Measurements from ENCODE around the gene CACUL1.
"Not testable (repeated sequence)": the region's sequence is repeated elsewhere in the genome, so short reads cannot be mapped to it uniquely, and the experiment has no call there.

Gene CACUL1

DNA sequence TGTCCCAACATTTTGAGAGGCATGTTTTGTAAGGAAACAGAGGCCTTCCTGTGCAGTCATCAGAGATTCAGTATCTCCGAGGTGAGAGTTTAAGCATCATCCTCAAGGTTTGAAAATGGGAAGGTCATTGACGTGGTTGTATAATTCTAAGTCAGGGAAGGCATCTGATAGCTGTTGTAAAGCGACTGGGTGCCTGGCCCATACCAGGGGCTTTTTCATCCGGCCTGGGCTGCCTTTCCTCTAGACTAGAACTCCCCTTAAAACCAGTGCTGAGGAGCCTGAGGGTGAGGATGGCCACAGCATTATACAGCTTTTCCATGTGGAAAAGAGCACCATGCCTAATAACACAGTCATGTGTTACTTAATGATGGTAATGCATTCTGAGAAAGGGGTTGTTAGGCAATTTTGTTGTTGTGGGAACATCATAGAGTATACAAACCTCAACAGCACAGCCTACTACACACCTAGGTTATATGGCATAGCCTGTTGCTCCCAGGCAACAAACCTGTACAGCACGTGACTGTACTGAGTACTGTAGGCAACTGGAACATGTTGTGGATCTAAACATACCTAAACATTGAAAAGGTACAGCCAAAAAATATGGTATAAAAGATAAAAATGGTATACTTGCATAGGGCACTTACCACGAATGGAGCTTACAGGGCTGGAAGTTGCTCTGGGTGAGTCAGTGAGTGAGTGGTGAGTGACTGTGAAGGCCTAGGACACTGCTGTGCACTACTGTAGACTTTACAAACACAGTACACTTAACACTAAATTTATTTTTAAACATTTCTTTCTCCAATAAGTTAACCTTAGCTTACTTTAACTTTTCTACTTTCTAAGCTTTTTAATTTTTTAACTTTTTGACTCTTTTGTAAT lies 13.5 kb upstream of the CACUL1 start:
- no peak for DNase-seq

DNA sequence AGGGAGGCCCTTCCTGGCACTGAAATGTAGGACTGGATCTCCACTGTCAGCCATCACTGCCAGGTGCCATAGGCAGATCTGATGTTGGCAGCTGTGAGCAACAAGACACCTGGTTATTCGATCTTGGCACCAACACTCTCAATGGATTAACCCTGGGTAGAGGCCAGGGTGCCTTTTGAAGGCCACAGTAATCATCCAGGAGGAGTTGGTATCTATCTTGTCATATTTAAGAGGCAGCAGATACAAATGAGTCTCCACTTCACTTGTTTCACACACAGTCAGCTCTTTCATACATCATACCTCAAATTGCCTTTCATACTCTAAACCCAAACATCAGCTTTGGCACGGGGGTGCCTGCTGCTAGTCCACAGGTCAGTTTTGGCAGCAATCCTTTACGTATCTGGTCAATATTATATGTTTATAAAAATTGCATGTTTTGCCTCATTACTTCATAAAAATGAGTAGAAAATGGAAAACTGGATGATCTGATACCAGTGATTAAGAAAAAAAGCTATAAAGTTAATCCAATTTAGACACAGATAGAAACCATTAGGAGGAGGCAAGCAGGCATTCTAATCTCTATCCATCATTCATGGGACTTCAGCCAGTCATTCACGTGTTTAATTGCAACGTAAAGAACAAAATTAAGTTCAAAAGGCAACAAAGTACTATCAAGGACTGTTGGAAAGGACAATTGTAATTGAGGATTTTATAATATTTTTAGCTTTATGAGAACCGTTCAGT lies 12.7 kb upstream of the CACUL1 start:
- no peak for DNase-seq

DNA sequence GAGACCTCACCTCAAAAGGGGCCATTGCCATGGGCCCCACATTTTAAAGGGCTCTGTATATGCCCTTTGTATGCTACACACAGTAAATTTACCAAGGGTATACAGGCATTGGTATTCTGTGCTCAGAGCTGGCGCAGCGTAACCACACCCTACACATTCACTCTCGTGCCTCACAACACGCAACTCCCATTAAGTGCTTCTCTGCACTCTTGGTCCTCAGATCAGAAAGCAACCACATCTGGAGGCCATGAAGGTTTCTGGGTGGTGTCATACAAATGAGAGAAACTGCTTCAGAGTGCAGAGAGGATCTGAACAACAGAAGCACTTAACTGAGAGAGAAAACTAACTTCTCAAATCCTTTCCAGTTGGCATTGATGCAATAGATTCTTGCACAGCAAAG lies 9.4 kb upstream of the CACUL1 start:
- DNase-seq = no peak

DNA sequence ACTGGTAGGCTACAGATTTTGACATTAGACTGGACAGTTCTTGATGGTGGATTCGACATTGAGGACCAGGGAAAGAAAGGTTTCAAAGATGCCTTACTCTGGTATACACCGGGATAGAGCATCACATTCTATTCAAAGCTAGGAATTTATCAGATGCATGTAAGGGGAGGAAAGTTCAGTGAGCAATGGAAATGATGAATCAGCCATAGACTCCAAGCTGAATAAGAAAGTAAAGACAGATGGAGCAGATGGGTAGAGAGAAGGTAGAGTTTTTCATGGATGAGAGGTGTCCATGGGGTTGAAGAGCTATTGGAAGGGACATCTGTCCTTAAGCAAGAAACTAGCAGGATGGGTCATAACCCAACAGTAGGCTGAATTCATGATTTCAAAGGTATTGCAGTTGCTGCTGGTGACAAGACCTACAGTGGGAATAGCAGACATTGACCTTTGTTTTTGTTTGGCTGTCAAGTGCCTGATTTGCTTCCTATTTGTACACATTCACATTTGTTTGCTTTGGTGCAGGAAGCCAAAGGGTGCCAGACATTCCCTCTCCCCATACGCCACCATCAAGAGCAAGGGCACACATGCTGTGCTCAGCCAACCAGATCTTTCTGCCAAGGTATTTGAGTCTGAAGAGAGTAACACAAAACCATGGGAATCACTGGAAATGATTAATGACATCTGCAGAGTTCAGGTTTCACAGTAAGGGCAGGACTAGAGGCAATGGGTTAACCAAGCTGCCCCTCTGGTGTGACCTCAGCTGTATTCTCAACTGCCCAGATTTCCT lies 8.6 kb upstream of the CACUL1 start:
- DNase-seq = no peak

DNA sequence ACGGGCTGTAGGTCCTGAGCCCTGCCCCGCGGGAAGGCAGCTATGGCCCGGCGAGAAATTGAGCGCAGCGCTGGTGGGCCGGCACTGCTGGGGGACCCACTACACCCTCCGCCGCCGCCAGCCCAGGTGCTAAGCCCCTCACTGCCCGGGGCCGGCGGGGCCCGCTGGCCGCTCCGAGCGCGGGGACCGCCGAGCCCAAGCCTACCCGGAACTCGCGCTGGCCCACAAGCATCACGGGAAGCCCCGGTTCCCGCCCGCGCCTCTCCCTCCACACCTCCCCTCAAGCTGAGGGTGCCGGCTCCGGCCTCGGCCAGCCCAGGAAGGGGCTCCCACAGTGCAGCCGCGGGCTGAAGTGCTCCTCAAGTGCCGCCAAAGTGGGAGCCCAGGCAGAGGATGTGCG lies 5.5 kb upstream of the CACUL1 start:
- DNase-seq = no peak

DNA sequence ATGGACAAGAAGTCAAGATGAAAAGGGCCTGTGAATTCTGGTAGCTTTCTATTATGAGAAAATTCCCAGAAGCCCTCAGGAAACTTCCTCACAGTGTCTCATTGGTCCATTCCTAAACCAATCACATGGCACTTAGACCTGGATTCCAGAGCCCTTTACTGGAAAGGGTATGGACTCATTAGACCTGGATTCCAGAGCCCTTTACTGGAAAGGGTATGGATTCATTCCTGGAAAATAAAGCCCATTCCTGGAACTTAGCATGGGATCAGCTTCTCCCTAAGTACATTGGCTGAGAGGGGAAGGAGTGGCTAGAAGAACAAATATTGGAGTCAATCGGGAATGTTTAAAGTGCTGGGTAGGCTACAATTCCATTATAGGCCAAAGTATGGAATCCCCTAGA lies 3.7 kb upstream of the CACUL1 start:
- no peak for DNase-seq

DNA sequence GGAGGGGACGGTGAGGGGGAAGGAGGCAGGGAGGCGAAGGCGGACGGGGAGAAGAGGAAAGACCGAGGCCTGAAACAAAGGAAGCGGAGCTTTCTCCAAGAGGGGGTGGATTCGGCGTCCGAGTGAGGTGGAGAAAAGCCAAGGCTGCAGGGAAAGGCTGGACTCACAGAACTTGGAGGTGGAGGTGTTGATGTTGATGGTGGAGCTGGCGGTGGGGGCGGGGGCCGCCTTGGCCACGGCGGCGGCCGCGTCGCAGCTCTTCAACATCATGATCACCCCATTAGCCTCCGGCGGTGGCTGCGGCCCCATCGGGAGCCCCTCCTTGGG lies 578 bp downstream of the CACUL1 start:
- DNase-seq = no peak

DNA sequence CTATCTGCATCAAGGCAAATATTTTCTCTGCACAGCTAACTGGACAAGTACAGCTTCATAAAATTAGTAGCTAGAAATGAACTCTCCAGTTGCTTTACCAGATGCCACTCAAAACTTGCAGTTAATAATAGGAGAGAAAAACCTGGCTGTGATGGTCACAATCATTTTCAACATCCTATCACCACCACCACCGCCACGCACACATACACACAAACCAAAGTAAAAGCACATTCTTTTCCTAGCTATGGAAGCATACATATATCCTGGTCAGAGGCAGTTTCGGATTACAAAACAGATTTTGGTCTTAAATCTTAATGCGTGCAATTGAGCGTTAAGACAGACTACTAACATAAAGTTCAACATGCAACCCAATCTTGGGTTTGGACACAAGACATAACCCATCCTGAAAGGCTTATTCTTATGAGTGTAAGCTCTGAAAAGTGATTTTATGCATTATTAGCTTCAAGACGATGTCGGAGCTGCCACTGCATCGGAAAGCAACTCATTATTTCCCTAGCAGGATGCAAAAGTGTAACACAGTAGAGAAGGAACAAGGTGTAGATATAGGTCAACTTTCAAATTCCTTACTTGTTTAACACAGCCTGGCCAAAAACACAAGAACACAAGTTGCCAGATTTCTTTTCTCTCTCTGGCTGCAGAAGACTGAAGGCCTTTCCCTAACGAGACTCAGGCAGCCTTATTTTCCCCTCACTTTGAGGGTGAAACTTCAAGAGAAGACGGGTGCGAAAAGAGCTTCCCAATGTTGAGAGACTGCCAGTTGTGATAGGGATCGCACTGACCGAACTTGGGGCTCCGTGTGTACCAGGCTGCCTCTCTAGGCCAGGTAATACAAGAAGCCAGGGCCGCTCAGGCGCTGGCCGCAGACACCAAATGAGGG lies 1.2 kb downstream of the CACUL1 start:
- DNase-seq = no peak

DNA sequence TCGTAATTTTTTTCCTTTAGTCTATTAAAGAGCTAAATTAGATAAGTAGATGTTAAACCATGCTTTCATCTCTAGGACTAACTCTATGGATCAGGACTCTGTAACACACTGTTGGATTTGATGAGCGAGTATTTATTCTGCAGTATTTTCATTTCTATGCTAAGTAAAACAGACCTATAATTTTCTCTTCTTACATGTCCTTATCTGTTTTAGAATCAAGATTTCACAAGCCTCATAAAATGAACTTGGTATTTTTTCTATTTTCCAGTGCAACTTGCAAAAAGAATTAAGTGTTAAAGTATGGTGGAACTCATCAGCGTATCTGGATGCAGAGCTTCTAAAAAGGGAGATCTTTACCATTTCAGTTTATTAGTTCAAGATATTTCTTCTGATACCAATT lies 2.4 kb downstream of the CACUL1 start:
- DNase-seq = no peak

DNA sequence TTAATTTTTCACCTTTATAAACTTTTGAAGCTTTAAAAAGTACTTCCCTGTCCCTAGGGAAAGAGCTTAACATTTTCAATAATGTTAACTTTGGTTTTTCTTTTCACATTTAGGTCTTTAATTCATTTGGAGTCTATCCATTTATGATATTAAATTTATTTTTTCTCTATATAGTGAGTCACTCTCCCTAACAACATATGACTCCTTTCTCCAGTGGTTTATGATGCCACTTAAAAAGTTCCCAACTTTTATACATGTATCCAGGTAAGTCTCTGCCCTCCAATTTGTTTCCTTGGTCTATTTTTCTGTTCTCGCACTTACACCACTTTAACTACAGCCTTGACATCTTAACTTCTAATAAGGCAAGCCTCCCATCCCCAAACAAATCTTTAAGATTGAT lies 3.5 kb downstream of the CACUL1 start:
- no peak for DNase-seq

DNA sequence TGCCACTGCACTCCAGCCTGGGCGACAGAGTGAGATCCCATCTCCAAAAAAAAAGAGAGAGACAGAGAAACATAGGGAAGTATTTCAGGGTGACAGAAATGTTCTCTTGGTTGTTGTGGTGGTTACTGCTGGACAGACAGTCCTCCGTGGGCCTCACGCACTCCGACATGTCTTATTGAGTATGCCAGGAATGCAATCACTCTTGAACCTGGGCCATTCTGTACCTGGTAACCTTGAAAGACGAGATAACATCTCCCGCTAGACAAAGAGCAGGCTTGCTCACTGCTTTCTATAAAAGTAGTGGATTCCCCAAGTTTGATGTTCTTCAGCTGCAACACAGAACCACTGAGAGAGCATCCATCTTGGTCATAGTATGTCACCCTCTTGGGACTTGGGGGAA lies 6.7 kb downstream of the CACUL1 start:
- DNase-seq = no peak

DNA sequence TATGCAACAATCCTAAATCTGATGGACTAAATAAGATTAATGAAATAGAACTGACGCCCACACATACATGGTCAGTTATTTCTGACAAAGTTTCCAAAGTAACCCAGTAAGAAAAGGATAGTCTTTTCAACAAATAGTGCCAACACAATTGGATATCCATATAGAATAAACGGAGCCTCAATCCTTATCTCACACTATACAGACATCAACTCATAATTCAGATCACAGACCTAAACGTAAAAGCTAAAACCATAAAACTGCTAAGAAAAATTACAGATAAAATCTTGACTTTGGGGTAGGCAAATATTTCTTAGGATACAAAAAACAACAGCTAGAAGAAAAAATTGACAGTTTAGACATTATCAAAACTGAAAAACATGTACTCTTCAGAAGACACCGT lies 8.5 kb downstream of the CACUL1 start:
- DNase-seq = no peak

DNA sequence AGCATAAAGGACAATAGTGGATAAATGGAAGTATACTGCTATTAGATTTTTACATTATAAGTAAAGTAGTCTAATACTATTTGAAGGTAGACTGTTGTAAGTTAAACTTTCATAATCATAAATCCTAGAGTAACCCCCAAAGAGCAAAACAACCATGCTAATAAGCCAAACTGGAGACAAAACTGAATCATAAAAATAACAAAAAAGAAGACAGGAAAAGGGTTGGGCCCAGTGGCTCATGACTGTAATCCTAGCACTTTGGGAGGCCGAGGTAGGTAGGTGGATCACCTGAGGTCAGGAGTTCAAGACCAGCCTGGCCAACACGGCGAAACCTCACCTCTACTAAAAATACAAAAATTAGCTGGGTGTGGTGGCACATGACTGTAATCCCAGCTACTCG lies 9.7 kb downstream of the CACUL1 start:
- no peak for DNase-seq

DNA sequence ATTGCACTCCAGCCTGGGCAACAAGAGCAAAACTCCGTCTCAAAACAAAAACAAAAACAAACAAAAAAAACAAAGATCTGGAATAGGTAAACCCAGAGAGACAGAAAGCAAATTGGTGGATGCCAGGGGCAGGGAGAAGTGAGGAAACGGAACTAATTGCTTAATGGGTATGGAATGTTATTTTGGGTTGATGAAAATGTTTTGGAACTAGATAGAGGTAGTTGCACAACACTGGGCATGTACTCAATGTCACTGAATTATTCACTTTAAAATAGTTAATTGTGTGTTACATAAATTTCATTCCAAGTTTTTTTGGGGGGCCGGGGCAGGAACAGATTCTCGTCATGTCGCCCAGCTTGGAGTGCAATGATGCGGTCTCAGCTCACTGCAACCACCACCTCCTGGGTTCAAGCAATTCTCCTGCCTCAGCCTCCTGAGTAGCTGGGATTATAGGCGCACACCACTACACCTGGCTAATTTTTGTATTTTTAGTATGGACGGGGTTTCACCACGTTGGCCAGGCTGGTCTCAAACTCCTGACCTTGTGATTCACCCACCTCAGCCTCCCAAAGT lies 10.3 kb downstream of the CACUL1 start:
- DNase-seq = not testable (repeated sequence)

DNA sequence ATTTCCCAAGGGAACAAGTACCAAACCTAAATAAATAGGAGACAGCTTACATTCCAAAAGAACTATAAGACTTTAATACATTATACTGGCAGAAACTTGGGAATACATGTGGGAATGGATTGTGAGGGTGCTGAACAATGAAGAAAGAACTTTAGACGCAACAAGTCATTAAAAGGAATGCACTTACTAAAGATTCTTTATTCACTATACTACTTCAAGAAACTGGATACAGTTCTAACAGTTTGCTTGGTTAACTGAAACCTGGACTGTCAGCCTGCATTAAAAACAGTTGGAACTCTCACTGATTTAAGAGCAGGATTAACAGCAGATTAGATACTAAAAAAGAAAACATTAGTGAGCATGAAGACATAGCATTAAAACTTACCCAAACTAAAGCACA lies 12.0 kb downstream of the CACUL1 start:
- DNase-seq = no peak

DNA sequence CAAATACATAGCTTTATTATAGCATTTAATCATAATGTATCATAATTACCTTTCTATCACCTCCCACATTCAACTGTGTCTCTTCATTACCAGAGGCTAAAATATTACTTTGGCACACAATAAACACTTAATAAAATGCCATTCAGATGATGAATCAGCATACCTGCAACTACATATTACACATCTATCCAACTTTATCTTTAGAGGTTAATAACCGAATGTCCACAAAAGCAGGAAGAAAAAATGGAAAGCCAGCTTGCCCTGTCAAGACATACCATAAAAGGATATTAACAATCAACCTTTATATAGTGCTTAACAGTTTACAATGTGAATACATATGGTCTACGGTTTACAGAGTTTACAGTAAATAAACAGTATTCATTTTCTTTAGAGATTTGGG lies 12.7 kb downstream of the CACUL1 start:
- no peak for DNase-seq

DNA sequence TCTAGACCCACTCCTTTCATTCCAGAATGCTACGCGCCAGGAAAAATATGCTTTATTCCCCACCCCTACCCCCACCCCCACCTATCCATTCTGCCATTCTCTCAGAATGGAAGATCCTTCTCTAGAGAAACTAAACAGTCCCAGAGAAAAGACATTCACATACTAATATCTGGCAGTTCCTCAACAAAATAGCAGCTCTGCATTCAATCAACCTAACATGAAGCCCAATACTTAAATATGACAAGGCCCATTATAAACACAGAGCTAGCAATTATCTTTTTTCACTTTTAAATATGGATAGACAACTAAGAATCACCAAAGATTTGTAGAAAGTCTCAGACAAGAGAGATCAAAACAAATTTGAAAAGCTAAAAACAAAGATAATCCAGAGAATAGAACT lies 16.4 kb downstream of the CACUL1 start:
- DNase-seq = no peak

DNA sequence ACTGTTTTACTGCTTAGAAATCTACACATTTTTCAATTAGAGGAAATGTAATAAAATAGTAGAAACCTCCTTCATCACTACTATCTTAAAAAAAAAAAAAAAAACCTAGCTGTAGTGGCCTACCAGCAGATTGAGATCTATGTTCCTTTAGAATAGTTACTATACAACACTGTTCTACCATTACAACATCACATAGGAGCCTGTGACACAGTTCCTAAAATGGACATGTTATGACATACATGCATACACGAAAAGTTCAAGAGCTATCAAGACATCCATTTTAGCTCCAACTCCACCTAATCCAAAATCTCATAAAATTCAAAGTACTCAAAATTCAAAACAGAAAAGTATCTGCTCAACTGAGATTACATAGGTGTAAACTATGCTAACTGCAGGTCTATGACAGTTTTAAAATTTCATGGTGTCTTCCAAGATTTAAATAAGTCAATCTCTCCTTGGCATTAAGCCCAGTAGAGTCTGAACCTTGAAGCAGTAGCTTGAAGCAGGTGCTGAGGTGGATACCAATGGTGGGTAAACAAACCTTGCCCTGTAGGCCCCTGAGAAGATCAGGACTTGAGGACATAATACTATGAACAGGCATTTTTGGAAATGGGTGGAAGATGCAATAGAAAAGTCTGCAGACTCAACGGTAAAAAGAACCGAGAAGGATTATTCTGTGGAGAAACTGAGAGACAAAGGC lies 17.0 kb downstream of the CACUL1 start:
- DNase-seq = no peak

DNA sequence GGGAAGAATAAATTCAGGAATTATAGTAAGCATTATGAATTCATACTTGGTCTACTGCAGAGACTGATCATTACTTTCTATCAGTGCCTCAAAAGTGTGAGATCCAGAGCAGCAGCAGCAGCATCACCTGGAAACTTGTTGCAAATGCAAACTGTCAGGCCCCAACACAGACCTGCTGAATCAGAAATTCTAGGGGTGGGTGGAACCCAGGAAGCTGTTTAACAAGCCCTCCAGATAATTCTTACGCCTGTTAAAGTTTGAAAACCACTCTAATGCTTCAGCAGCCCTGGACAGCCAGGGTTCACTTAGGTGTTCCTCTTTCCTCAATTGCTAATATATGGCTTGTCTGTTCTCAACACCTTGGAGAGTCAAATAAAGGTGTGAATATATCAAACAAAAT lies 19.5 kb downstream of the CACUL1 start:
- no peak for DNase-seq

DNA sequence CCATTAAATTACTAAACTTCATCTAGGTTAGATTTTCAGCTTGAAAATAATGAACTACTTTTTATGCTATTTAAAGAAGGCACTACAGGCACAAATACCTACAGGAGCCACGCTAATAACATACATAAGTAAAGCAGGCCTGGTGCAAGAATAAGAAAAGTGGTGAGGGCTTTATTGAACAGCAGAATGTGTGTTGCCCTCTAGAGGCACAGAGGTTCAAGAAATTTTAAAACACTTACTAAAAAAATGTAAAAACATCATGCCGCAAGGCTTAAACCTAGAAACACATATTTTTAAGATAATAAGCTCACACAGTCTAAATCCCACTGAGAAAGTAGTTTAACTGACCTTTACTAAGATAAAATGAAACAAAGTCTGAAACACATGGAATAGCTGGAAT lies 20.3 kb downstream of the CACUL1 start:
- DNase-seq = no peak

DNA sequence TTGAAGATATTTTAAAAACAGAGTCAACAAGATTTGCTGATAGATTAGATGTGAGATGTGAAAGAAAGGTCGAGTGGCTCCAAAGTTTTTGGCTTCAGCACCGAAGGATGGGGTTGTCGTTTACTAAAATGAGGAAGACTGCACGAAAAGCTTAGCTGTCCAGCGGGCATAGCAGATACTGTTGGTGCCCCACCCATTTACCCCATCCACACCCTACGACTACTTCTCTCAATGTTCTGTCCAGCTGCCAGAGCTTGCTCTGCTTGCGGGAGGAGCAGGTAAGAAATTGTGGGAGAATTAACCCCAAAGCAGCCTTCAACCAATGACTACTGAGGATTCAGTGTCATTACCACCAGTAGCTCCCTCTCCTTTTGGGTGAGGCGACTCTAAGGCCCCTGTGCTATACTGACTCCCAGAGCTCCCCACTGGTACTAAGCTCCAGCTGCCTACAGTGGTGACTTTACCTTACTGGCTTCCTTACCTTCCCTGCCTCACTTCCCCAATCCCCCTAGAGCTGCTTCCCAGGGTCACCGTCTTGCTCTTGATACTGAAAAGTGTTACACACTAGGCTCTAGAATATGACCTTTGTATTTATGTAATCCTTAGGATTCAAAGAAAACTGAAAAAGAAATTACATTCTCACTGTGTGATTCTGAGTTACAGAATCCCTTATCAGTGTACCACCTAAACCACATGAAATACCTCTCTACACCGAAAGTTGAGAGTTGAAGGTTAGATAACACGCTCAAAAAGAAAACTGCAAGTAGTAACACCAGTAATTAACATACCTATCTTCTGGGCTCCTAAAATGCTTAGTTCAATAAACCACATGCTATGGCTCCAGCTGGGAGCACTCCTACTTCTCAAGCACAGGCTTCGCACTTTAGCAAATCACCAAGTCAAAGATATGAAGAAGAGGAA lies 22.3 kb downstream of the CACUL1 start:
- no peak for DNase-seq

Data from activated CD4-positive, CD25-positive, alpha-beta regulatory T cell (primary cell).